T-helper 9 cell (primary cell): ENCODE results near the gene ABRAXAS1.
"Not testable (repeated sequence)": the region's sequence is repeated elsewhere in the genome, so short reads cannot be mapped to it uniquely, and the experiment has no call there.

ENCODE experiments used
- DNase-seq: peaks from one replicate; pipeline ENCODE4 v3.0.0-alpha.2; 2020
- total RNA-seq, 2 donors: gene quantifications; one replicate each; lab custom pipeline; 2026; lab: John Stamatoyannopoulos, UW

The ABRAXAS1 gene
- total RNA-seq = 30.9 to 48.9 reads per million in 2 donors

GRCh38 chr4:83484500-83485461 is at the start of gene ABRAXAS1:
TSS of gene ABRAXAS1 (minus strand) at chr4:83485100. CDS start at chr4:83485072, 28 bp downstream.
- DNase-seq = peak; percentile 93

DNA sequence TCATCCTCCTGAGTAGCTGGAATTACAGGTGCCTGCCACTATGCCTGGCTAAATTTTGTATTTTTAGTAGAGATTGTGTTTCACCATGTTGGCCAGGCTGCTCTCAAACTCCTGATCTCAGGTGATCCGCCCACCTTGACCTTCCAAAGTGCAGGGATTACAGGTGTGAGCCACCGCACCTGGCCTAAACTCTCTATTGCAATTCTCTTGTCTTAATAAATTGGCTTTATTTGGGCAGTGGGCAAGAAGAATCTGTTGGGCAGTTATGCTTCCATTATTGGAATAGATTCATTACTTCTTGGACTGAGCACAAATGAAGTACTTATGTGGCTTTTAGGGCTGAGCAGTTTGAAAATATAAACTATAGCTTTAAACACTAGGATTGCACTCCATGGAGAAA is 42.8 kb upstream of the ABRAXAS1 start:
- DNase-seq = no peak

GRCh38 chr4:83522239-83522638 is 37.3 kb upstream of the ABRAXAS1 start:
- no peak for DNase-seq

DNA sequence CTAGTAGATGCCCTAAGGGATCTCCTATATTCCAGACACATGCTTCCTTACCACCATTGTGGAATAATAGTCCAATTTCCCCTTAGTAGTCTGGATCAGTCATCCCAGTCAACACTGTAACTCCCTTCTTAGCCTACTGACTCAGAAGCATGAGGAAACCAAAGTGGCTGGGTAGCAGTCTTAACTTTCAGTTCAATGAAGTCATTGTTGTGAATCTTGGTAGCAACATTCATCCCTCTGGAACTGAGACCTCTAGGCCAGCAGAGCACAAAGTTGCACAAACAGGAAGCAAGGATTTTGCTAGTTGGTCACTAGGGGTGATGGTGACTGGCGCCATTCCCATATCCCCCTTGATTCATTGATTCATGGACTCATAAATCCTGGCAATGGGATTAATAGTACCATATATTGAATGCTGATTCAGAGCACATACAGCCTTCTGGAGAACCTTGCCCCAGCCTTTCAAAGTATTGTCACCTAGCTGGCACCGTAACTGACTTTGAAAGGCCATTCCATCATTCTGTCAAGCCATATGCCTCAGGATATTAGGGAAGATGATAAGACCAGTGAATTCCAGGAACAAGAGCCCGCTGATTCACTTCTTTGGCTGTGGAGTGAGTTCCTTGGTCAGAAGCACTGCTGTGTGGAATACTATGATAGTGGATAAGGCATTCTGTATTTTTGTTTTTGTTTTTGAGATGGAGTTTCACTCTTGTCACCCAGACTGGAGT is 31.3 kb upstream of the ABRAXAS1 start:
- DNase-seq = no peak

DNA sequence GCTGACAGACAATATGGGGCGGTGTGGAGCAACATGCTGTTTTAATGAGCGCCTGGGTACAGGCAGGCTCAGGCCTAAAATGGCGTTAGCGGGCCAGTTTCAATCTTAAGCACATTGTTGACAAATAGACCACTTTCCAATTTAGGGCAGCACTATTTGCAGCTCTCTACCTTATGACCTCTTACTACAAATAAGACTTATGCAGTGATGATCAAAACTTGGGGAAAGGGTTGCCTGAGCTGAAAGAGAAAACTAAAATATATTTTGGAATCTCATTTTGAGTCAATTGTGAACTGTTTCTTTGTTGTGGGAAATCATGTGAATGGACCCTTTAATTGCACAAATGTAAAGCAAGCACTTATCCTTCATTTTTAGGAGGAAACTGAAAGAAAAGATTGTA is 25.5 kb upstream of the ABRAXAS1 start:
- no peak for DNase-seq

- DNase-seq = peak; percentile 44
Measured at GRCh38 chr4:83509156-83509585, 24.3 kb upstream of the ABRAXAS1 start.

DNA sequence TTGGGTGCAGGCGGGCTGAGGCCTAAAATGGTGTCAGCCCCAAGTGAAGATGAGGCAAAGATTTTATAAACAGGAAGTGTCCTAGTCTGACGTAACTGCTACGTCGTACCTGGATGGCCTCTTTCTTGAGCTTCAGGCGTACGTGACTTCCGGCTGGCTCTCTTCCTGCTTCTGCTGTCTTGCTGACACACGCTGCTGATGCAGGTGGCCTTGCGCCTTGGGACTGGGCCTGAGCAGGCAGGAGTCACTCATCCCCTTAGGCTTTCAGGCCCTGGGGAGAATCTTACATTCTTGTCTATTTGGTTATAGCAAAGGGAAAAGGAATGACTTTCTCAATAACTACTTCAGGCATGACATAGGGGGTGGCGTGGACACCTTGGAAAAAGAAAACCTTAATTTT is 20.1 kb upstream of the ABRAXAS1 start:
- DNase-seq = no peak

GRCh38 chr4:83504503-83504902 is 19.6 kb upstream of the ABRAXAS1 start:
- DNase-seq = no peak

DNA sequence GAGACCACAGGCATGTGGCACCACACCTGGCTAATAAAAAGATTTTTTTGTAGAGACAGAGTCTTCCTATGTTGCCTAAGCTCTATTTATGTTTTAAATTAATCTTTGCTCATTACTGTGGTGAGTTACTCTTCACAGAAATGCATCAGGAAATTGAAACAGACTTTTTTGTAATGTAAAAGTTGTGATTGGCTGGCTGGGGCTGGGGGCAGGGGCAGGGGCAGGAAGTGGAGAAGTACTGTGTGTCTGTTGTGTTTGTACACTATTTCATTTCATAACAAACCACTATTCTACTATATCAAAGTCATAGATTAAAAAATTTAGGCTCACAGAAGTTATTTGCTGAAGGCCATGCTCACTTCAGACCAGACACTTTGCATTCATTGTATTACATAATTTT is 19.1 kb upstream of the ABRAXAS1 start:
- no peak for DNase-seq

GRCh38 chr4:83501671-83502070 is 16.8 kb upstream of the ABRAXAS1 start:
- not testable (repeated sequence) for DNase-seq

DNA sequence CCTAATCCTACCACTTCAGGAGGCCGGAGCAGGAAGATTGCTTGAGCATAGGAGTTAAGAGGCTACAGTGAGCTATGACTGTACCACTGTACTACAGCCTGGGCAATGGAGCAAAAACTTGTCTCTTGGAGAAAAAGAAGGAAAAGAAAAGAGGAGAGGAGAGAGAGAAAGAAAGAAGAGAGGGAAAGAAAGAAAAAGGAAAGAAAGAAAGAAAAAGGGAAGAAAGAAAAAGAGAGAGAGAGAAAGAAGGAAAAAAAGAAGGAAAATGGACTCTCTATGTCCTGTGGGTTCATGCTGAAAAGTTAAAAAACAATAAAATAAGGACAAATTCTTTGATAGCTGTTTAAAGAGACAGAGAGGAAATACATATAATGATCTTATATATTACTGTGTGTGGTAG is 13.3 kb upstream of the ABRAXAS1 start:
- DNase-seq = no peak

DNA sequence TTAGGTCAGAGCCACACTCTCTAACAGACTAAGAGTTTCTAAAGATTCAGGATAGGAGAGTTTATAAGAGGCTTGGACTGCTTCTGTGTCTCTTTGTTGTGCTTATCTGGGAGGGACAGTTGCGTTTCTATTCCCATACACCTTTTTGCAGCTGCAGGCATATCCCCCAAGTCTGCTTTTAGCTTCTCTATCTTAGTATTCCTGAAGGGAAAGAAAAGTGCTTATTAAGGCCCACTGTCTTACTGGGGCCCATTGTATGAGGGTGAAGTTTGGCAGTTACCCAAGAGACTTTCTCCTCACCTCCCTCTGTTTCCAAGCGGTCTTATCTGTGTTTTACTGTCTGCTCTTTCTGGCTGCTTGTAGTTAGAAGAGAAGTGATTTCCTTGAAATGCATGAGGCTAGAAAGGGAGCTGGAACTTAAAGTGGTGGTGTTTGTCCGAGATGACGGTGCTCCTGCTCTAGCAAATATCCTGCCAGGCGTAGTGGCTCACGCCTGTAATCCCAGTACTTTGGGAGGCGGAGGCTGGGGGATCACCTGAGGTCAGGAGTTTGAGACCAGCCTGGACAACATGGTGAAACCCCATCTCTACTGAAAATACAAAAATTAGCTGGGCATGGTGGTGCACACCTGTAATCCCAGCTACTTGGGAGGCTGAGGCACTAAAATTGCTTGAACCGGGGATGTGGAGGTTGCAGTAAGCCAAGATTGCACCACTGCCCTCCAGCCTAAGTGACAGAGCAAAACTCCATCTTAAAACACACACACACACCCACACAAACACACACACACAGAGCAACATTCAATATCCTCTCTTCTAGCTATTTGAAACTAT is 11.4 kb upstream of the ABRAXAS1 start:
- DNase-seq = not testable (repeated sequence)

DNA sequence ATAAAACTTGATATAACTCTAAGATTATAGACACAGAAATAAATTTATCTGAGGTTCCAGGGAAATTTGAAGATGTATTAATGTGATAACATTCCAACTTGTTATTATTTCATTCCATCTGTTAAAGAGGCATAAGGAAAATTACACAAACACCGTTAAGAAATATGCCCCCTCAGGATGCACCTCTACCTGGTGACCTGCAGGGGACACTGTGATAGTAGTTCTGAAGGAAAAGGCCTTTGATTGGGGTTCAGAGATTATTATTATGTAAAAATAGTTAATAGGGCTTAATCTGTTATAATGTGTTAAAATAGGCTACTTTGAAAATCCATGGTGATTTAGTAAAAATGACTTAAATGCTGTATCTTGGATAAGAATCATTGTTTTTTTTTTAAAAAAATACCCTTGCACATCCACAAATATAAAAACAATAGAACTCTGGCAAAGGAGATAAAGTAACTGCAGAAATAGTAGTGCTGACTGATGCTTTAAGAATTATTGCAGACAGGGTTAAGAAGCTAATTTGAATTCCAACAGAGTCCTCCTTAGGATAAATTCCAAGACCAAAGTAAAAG is 6.1 kb upstream of the ABRAXAS1 start:
- DNase-seq = no peak

DNA sequence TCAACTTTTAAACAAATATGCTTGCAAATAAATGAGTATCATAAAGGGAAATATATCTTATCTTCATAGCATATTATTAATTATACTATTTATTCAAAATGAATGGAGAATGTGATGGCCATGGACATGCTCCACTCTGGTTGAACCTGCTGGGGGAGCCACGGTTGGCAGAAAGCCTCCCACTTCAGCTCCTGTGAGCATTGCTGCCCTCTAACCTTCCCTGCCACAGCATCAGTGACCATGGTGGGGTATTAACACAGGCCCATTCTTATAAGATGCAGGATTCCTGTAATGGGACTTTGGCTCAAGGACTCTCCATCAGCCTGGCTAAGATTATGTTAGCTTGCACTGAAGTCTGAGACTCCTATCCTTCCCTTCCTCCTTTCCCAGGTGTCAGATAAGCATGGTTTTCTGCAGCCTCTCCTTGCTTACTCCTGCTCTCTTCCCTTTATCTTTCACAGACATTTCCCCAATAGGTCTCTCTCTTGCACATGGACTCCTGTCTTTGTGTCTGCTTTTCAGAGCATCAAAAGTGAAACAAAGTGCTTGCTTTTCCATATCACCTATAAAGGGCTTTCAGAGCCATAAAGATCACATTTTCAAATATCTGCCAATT is 4.9 kb upstream of the ABRAXAS1 start:
- no peak for DNase-seq

GRCh38 chr4:83486457-83487129 is 1.7 kb upstream of the ABRAXAS1 start:
- no peak for DNase-seq

DNA sequence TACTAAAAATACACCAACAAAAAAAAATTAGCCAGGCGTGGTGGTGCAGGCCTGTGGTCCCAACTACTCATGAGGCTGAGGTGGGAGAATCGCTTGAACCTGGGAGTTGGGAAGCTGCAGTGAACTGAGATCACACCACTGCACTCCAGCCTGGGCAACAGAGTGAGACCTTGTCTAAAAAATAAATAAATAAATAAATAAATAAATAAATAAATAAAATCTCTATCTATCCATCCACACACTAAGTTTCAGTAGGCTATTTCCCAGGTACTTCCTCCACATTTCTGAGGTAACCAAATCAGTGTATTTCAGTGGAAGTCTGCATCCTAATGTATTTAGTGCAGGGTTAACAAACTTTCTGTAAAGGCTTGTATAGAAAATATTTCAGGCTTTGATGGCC is 10.9 kb downstream of the ABRAXAS1 start:
- DNase-seq = no peak

DNA sequence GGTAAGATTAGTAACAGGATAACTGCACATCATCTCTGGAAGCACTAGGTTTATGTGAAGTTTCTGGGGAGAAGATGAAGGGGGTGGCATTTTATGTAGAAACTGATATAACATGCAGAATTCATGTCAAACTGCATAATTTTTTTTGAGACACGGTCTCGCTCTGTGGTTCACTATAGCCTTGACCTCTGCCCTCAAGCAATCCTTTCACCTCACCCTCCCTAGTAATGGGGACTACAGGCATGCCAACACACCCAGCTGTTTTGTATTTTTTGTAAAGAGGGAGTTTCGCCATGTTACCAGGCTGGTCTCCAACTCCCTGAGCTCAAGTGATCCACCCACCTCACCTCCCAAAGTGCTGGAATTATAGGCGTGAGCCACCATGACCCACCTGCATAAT is 11.5 kb downstream of the ABRAXAS1 start:
- no peak for DNase-seq

DNA sequence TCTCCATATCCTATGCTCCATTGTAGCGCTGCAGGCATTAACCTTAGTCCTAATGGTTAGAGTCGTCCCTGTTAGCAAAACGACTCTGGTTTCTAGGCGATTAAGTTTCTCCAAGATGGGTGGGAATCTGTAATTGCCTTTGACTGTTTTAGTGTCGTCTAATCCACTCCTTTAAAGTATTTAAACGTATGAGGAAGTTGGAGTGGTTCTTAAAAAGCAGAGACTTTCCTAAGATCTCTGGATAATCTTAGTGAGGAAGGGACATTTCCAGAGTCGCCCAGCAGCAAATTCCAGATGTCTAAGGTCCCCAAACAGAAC is 28.8 kb downstream of the ABRAXAS1 start:
- no peak for DNase-seq

DNA sequence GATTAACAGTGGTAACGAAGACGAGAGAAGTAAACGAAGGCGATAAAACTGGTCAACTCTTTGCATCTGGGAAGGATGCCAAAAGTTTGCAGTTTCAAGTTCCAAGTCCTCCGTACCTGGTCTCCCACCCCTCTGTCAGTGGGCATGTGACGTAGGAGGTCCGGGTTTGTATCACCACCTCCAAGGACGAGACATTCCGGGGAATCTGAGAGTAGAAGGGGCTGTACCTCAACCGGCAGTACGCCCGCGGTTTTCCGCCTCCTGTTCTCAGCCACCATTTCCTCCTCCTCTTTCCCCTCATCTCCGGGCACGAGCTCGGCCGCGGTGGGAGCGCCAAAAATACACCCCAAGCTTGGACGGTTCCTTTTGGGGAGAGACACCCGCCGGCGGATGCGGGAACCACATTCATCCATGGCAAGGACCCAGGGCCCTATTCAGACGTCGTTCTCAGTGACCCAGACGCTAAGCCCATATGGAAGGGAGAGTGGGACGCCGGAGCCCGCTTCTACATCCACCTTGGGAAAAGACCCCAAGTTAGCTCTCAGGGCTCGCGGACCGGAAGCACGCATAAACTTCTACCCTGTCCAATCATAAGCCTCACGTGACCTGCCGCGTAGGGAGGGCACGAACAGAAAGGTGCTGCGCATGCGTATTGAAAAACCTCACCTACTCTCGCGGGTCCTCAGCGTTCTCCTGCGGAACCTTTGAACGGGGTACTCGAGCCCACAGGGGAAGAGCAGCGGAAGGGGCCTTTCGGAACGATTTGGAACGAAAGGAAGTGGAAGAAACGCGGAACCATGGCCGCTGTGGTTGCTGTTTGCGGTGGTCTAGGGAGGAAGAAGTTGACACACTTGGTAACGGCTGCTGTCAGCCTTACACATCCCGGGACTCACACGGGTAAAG is 29.4 kb downstream of the ABRAXAS1 start, which contains the start of the genes HELQ and MRPS18C:
TSS of gene HELQ (minus strand) at position 543 of the 903 bp plus-strand sequence. CDS start at position 413, 130 bp downstream.
TSS of gene MRPS18C (plus strand) at position 778 of the 903 bp plus-strand sequence. CDS start at position 798, 20 bp downstream.
- DNase-seq = peak; percentile 85

- no peak for DNase-seq
Measured at GRCh38 chr4:83454686-83455085, 30.2 kb downstream of the ABRAXAS1 start.
